ENCODE data around the gene BFSP2.

DNA sequence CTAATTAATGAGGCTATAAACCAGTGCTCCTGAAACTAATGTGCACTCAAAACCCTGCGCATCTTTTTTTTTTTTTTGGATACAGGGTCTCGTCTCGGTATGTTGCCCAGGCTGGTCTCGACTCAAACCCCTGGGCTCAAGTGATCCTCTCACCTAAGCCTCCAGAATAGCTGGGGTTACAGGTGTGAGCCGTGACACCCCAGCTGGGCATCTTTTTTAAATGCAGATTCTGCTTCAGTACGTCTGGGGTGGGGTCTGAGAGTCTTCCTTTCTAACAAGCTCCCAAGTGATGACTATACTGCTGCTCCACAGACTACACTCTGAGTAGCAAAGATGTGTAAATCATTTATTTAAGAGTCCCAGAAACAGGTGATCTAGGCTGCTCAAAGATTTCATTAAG, 73.0 kb downstream of the BFSP2 start:
- TF ChIP-seq, protein P1, sequence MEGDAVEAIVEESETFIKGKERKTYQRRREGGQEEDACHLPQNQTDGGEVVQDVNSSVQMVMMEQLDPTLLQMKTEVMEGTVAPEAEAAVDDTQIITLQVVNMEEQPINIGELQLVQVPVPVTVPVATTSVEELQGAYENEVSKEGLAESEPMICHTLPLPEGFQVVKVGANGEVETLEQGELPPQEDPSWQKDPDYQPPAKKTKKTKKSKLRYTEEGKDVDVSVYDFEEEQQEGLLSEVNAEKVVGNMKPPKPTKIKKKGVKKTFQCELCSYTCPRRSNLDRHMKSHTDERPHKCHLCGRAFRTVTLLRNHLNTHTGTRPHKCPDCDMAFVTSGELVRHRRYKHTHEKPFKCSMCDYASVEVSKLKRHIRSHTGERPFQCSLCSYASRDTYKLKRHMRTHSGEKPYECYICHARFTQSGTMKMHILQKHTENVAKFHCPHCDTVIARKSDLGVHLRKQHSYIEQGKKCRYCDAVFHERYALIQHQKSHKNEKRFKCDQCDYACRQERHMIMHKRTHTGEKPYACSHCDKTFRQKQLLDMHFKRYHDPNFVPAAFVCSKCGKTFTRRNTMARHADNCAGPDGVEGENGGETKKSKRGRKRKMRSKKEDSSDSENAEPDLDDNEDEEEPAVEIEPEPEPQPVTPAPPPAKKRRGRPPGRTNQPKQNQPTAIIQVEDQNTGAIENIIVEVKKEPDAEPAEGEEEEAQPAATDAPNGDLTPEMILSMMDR (IDR thresholded peaks at IDR 0.05; ENCODE audit: low read depth, low read length, poor library complexity, severe bottlenecking), result no peak
- no peak for TF ChIP-seq EZH2phosphoT487 (IDR thresholded peaks at IDR 0.05; ENCODE audit: borderline replicate concordance, low read length)
